Forelimb muscle (tissue), 1 donor: ENCODE measurements around the gene ZNF124. TPM values are rescaled to one million over a fixed set of nuclear protein-coding genes. Genes with fewer than 3 reads are reported as not detected.
A peak's percentile ranks its signal among the peaks of the same experiment; 100 is the strongest.
"Not testable (repeated sequence)": the region's sequence is repeated elsewhere in the genome, so short reads cannot be mapped to it uniquely, and the experiment has no call there.

Experiments
- DNase-seq: peaks from one replicate; pipeline ENCODE4 v3.0.0-alpha.2; 2013; ENCODE audit warnings: low read depth
- polyA plus RNA-seq: library from polyadenylated mRNA; unstranded; fragments of 120-200 nt; gene quantifications from one replicate; pipeline ENCODE4 v1.2.1, GENCODE V29; 2013; ENCODE audit not compliant: insufficient read length

ZNF124 gene
- polyA plus RNA-seq, result 7.8 TPM

DNA sequence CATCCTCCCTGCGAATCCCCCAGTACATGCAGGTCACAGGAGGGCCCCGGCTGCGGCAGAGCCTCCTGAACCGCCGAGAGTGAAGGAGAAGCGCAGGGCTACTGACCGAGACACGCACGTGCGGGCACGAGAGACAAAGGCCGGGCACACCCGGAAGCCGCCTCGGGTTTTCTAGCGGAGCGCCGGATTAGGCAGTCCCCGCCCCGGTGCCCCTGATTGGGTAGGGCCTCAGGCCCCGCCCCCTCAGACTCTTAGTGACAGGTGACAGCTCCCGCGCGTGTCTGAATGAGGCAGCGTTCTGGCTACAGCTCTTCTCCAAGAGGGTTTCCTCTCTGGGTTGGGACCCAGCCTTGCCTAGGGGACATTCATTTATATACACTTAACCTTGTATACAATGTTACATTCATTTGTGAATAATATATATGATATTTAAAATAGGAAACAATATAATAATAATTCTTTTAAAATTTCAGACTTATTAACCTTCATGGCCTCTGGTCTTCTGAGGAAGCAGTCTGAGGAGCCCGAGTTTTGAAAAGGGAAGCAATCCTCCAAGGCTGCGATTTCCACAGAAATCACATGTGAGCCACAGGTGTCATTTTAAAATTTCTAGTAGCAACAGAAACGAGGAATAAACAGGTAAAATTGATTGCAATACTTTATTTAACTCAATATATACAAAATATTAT, at the start of gene ZNF124:
TSS of gene ZNF124 (minus strand) at position 146 of the 689 bp plus-strand sequence. CDS start at position 3, 143 bp downstream.
- not testable (repeated sequence) for DNase-seq

DNA sequence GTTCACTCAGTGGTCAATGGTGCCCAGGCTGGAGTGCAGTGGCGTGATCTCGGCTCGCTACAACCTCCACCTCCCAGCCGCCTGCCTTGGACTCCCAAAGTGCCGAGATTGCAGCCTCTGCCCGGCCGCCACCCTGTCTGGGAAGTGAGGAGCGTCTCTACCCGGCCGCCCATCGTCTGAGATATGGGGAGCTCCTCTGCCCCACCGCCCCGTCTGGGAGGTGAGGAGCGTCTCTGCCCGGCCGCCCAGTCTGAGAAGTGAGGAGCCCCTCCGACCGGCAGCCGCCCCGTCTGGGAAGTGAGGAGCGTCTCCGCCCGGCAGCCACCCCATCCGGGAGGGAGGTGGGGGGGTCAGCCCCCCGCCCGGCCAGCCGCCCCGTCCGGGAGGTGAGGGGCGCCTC, 48.5 kb upstream of the ZNF124 start:
- DNase-seq, result not testable (repeated sequence)

DNA sequence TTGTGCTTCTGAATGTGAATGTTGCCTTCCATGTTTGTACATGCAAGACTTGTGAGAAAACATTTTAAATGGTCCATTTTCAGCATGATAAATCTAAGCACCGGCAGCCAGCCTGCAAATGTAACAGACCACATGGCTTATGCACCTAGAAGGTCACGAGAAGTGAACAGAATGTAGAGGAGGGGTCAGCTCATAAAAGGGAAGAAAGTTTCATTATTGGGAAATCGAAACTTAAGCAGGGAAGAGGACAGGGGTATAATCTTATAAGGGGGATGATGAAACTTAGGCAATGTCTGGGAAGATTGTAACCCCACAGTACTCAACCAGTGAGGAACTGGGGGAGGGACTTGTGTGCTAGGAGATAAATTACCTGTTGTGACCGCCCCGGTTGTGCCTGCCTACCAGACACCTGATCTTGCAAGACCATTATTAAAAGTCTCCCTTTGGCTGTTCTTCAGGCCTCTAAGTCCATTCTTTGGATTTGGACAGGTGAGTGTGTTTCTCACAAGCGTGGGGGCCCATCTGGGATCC, 46.4 kb upstream of the ZNF124 start:
- no peak for DNase-seq

DNA sequence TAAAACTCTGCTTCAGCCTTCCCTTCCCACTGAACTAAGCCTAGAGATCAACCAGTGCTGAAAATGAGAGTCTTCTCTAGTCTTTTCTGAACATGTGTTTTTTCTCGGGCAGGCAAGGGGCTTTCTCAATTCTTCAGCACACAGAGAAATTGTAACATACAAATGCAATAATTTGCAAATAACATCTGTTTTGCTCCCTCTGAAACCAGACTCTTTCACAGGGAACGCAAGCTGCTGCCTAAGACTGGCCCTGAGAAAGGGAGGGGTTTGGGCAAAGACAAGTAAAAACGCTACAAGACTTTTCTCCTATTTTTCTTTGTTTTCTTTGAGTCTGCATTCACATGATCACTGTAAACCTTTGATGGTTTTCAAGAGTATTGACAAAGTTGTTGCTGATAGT, 44.4 kb upstream of the ZNF124 start:
- DNase-seq, result no peak

GRCh38 chr1:247212627-247213617, 41.1 kb upstream of the ZNF124 start:
- no peak for DNase-seq

DNA sequence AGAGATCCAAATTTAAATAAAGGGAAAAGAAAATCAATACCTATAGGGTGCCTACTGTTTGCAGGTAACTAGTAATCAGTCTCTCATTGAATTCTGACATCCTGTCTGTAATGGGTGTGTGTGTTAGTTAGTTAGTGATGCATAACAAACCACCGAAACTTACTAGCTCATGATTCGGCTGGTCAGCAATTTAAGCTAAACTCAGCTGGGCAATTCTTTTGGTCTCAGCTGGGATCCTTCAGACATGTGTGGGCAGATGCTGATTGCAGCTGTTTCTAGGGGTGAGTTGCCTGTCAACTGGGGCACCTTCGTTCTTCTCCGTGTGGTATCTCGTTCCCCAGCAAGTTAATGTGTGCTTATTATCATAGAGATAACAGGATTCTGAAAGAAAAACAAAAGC, 40.2 kb upstream of the ZNF124 start:
- DNase-seq, result no peak

DNA sequence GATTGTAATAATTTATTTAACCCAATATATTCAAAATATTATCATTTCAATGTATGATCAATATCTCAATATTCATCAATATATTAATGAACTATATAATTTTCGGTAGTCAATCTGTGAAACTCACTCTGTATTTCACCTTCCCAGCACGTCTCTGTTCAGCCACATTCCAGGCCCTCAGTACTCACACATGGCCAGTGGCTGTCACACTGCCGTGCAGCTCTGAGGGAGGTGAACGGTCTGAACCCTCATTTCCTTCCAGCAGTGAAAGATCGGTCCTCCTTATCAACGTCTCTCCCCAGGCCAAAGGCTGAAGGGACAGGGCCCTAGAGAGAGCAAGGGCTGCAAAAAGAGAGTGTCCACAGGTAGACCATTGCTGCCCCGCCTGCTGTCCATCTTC, 39.5 kb upstream of the ZNF124 start:
- no peak for DNase-seq

- peak; percentile 73 for DNase-seq
Measured at GRCh38 chr1:247210376-247211117, 38.7 kb upstream of the ZNF124 start.

GRCh38 chr1:247210062-247210375, 38.2 kb upstream of the ZNF124 start:
- no peak for DNase-seq

GRCh38 chr1:247209396-247209795, 37.6 kb upstream of the ZNF124 start:
- no peak for DNase-seq

DNA sequence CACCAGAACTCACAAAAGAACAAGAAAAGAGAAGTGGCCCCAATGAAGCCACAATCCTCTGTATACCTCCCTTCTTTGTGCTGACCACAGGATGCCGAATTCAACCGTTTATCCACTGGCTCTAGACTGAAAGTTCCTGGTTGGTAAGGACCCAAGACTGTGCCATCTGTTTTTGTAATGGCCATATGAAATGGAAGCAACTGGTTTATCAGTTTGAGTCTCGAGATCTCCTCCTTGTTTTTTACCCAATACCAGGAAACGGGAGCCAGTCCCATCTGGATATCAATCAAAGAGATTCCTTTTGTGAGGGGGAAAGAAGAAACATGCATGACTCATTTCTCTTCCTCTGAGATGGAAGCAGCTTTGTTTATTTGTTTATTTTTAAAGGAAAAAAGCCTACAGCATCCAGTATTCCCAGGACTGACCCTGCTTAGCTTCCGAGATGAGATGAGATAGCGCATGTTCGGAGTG, 32.4 kb upstream of the ZNF124 start:
- DNase-seq, result no peak

- DNase-seq, result no peak
Measured at GRCh38 chr1:247198781-247199180, 27.0 kb upstream of the ZNF124 start.

GRCh38 chr1:247193958-247194357, 22.1 kb upstream of the ZNF124 start:
- DNase-seq, result no peak

DNA sequence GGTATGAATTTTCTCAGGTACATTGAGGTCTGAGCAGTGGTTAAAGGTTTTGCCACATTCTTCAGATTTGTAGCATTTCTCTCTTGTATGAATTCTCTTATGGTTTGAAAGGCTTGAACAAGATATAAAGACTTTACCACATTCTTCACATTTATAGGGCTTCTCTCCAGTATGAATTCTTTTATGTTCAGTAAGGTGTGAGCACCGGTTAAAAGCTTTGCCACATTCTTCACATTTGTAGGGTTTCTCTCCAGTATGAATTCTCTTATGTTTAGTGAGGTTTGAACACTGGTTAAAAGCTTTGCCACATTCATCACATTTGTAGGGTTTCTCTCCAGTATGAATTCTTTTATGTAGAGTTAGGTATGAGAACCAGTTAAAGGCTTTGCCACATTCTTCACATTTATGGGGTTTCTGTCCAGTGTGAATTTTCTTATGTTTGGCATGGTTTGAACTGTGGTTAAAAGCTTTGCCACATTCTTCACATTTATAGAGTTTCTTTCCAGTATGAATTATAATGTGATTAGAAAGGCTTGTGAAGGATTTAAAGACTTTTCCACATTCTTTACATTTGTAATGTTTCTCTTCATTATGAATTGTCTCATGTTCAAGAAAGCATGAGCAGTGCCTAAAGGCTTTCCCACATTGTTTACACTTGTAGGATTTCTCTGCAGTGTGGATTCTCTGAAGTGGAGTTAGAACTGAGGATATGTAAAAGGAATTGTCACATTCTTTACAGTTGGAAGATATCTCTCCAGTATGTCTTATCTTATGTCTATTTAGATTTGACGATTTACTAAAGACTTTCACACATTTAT, 18.4 kb upstream of the ZNF124 start:
- no peak for DNase-seq

GRCh38 chr1:247185667-247186066, 13.8 kb upstream of the ZNF124 start:
- DNase-seq, result no peak

DNA sequence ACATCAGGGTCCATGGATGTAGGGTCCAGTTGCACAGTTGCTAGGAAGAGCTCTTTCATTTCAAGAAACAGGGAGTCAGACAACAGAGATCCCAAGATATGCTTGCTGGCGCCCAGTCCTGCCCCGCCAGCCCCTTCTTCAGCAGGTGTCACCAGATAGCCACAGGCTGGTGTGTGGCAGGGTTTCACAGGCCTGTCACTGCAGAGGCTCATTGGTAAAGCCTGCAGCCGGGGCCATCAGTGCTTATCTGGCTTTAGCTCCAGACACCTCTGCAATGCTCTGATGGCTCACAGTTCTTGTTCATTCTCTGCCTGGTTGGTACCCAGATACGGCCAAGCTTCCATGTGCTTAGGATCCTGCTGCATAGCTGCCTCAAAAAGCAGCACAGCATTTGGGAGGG, 12.4 kb upstream of the ZNF124 start:
- no peak for DNase-seq

- DNase-seq, result no peak
Measured at GRCh38 chr1:247182994-247183393, 11.2 kb upstream of the ZNF124 start.

DNA sequence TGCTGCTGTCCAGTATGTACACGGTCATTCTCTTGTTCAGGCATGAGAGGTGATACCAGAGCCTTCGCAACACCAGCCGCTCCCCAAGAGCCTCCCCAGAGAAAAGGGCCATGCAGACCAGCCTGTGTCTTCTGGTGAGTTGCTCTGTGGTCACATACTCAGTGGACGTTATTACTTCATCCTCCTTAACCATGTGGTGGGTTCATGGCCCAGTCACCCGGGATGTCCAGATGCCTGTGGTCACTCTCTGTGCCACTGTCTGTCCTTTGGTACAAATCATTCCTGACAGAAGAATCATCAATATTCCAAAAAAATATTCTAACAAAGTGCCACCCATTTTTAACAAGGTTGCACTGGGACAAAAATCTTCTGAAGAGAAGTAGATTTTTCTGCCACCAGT, 8.8 kb upstream of the ZNF124 start:
- DNase-seq, result no peak

DNA sequence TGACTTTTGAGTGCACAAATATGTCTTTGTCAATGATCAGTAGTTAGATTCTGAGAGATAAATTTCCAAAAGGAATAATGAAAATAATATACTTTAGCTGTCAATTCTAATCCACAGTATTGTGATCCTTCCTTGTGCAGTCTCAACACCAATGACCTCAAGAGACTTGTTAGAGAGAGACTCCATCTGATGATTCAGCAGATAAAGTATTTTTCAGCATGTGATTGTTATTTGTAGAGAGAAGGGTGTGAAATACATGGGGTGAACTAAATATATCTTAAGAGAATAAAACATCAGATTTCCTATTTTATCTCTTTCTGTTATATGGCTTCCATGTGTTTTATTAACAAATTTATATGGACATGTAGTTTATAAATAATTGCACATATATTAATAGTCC, 5.9 kb upstream of the ZNF124 start:
- no peak for DNase-seq

GRCh38 chr1:247175458-247175857, 3.6 kb upstream of the ZNF124 start:
- DNase-seq, result no peak

- no peak for DNase-seq
Measured at GRCh38 chr1:247173431-247173830, 1.6 kb upstream of the ZNF124 start.
